K562 (cell line): ENCODE data around the gene GRIK1. TPM values are rescaled to one million over a fixed set of nuclear protein-coding genes. Genes with fewer than 3 reads are reported as not detected.

Source experiments
- BHLHE40 ChIP-seq: IDR thresholded peaks from 2 replicates; pipeline ENCODE4 v1.6.1; 2011; ENCODE audit warnings: low read length, improper control_type of control experiment
- DMBX1 ChIP-seq: fragments of 250-450 bp; sonication (Bioruptor Pico); IDR thresholded peaks from 2 replicates; pipeline ENCODE4 v1.8.0; 2022; ENCODE audit warnings: inconsistent platforms, mild to moderate bottlenecking, moderate library complexity, borderline replicate concordance
- E2F5 ChIP-seq: sonication (generic); formaldehyde crosslinking; IDR thresholded peaks from 2 replicates; pipeline ENCODE4 v1.8.0; 2022; ENCODE audit warnings: mild to moderate bottlenecking, missing genetic modification reagents
- GABPB2 ChIP-seq: fragments of 250-450 bp; sonication (Bioruptor Pico); conservative IDR thresholded peaks from 2 replicates; pipeline ENCODE4 v1.5.1; 2021; ENCODE audit warnings: mild to moderate bottlenecking
- HDAC2 ChIP-seq: fragments of 450-650 bp; IDR thresholded peaks from 2 replicates; pipeline ENCODE4 v1.6.1; 2016; ENCODE audit warnings: mild to moderate bottlenecking
- HDAC3 ChIP-seq: fragments of 450-650 bp; IDR thresholded peaks from 2 replicates; pipeline ENCODE4 v1.6.1; 2018; ENCODE audit warnings: borderline replicate concordance, mild to moderate bottlenecking, moderate library complexity; ENCODE audit not compliant: partially characterized antibody
- HNRNPLL ChIP-seq: fragments of 200-400 bp; formaldehyde crosslinking; IDR thresholded peaks from 2 replicates; pipeline ENCODE4 v1.6.1; 2017; ENCODE audit warnings: low read length, low read depth, mild to moderate bottlenecking; ENCODE audit not compliant: poor library complexity, severe bottlenecking
- KAT8 ChIP-seq: fragments of 450-650 bp; IDR thresholded peaks from 2 replicates; pipeline ENCODE4 v1.6.1; 2016; ENCODE audit warnings: low read depth, mild to moderate bottlenecking
- KLF16 ChIP-seq: IDR thresholded peaks from 2 replicates; pipeline ENCODE4 v1.6.1; 2016; ENCODE audit warnings: antibody characterized with exemption
- MIER1 ChIP-seq: fragments of 450-650 bp; IDR thresholded peaks from 2 replicates; pipeline ENCODE4 v1.6.1; 2016; ENCODE audit warnings: antibody characterized with exemption, mild to moderate bottlenecking, low read depth
- MLX ChIP-seq, 2 experiments: fragments of 450-650 bp in 1 of 2; sonication (generic) in 1 of 2; formaldehyde crosslinking; conservative IDR thresholded peaks; 2 replicates each; pipeline versions ENCODE4 v1.4.0 to v1.8.1; 2020 to 2022; ENCODE audit warnings: mild to moderate bottlenecking in 1 of 2, missing genetic modification reagents in 1 of 2
- NR4A1 ChIP-seq, 2 experiments: fragments of 250-450 bp in 1 of 2; fragments of 450-650 bp in 1 of 2; sonication (Bioruptor Pico) in 1 of 2; IDR thresholded peaks; 2 replicates each; pipeline versions ENCODE4 v1.4.0 to v1.6.1; 2016 to 2020; ENCODE audit warnings: mild to moderate bottlenecking in 2 of 2, missing compliant biosample characterization in 1 of 2, missing genetic modification characterization in 1 of 2, moderate library complexity in 1 of 2
- RREB1 ChIP-seq: fragments of 250-450 bp; sonication (Bioruptor Pico); IDR thresholded peaks from 2 replicates; pipeline ENCODE4 v1.4.0; 2020
- SIN3A ChIP-seq, 2 experiments: fragments of 150-350 bp in 1 of 2; IDR thresholded peaks; 2 replicates each; pipeline ENCODE4 v1.6.1; 2011 to 2016; ENCODE audit warnings: borderline replicate concordance in 2 of 2, low read depth in 2 of 2, low read length in 2 of 2, mild to moderate bottlenecking in 2 of 2, moderate library complexity in 2 of 2; ENCODE audit not compliant: control insufficient read depth in 1 of 2
- SRSF9 ChIP-seq: fragments of 200-400 bp; formaldehyde crosslinking; IDR thresholded peaks from 2 replicates; pipeline ENCODE4 v1.6.1; 2017; ENCODE audit warnings: low read depth, low read length, borderline replicate concordance
- STAT5A ChIP-seq: IDR thresholded peaks from 2 replicates; pipeline ENCODE4 v1.6.1; 2012; ENCODE audit warnings: low read length, inconsistent platforms, borderline replicate concordance
- TAF1 ChIP-seq: IDR thresholded peaks from 2 replicates; pipeline ENCODE4 v1.6.1; 2011; ENCODE audit warnings: mild to moderate bottlenecking, low read length, moderate library complexity; ENCODE audit not compliant: insufficient read depth, control insufficient read depth, severe bottlenecking; ENCODE audit errors: extremely low read depth
- WHSC1 ChIP-seq: IDR thresholded peaks from one replicate; pipeline ENCODE4 v1.6.1; 2012; ENCODE audit warnings: low read length, control low read depth, inconsistent platforms
- ZKSCAN3 ChIP-seq: fragments of 250-450 bp; sonication (Bioruptor Pico); IDR thresholded peaks from 2 replicates; pipeline ENCODE4 v1.4.0; 2020
- ZNF140 ChIP-seq: fragments of 250-450 bp; sonication (Bioruptor Pico); IDR thresholded peaks from 2 replicates; pipeline ENCODE4 v1.8.0; 2021; ENCODE audit warnings: moderate library complexity, mild to moderate bottlenecking, inconsistent platforms
- ZNF24 ChIP-seq: fragments of 450-650 bp; IDR thresholded peaks from 2 replicates; pipeline ENCODE4 v1.6.1; 2016
- ZNF584 ChIP-seq: fragments of 200-800 bp; sonication (Bioruptor generic); IDR thresholded peaks from 2 replicates; pipeline ENCODE4 v1.6.1; 2016; ENCODE audit warnings: low read depth, mild to moderate bottlenecking, missing genetic modification characterization, missing compliant biosample characterization
- ZNF589 ChIP-seq: fragments of 200-800 bp; sonication (Bioruptor generic); IDR thresholded peaks from 2 replicates; pipeline ENCODE4 v1.6.1; 2016; ENCODE audit warnings: low read depth, missing genetic modification characterization, missing compliant biosample characterization
- polyA plus RNA-seq, 8 experiments: library from polyadenylated mRNA; depleted of rRNA in 4 of 8; stranded (reverse) in 5 of 8; unstranded in 3 of 8; fragments of >200 nt; fragmentation: Nextera tagmentation in 2 of 8; fragmentation: Illumina TruSeq in 1 of 8; extraction: Ambion mirVana in 2 of 8; extraction: Trizol in 1 of 8; gene quantifications; 2 replicates each; pipeline versions ENCODE4 v1.2.1 to v1.2.3, GENCODE V29; 2011 to 2014; ENCODE audit warnings: inconsistent platforms in 1 of 8, missing spikeins in 1 of 8
- total RNA-seq, 7 experiments: library from RNA; depleted of rRNA in 6 of 7; stranded (reverse); fragments of >200 nt in 6 of 7; fragmentation: Illumina TruSeq in 2 of 7; extraction: Trizol in 2 of 7; gene quantifications; 2 replicates each; pipeline versions ENCODE4 v1.2.1 to v1.2.3, GENCODE V29; 2011 to 2021; ENCODE audit warnings: low replicate concordance in 1 of 7

The GRIK1 gene
- total and polyA plus RNA-seq, 9 of the 15 experiments (the other 6 are each of a cell fraction or from before 2014, with no cell fraction given): 0.17 to 2.8 (median 0.53) TPM

GRCh38 chr21:29649406-29649814 is 290.4 kb downstream of the GRIK1 start (continued):
- no peak for TF ChIP-seq MIER1
- TF ChIP-seq ZKSCAN3 (CRISPR knock-in tag): no peak
- TF ChIP-seq HNRNPLL: peak; percentile 82
- peak; percentile 90 for TF ChIP-seq ZNF584 (CRISPR knock-in tag)
- TF ChIP-seq NR4A1 (CRISPR knock-in tag; IDR thresholded peaks at IDR 0.05): peak; percentile 48; the same call in 1 of the 2 replicates
- TF ChIP-seq NR4A1 (tag; IDR thresholded peaks at IDR 0.05): no peak; the same call in 1 of the 2 replicates
- peak; percentile 80 for TF ChIP-seq ZNF589 (CRISPR knock-in tag)
- TF ChIP-seq MLX (CRISPR knock-in tag; conservative IDR thresholded peaks at IDR 0.05): no peak
- TF ChIP-seq STAT5A: peak; percentile 86
- TF ChIP-seq KAT8: no peak
- TF ChIP-seq RREB1 (CRISPR knock-in tag): no peak
- TF ChIP-seq SIN3A (IDR thresholded peaks at IDR 0.05; ENCODE audit: borderline replicate concordance in 2 of 2, control insufficient read depth in 1 of 2, low read depth in 2 of 2, low read length in 2 of 2): no peak
- peak; percentile 68; the same call in 1 of the 2 replicates for TF ChIP-seq HDAC2
- peak; percentile 84 for TF ChIP-seq KLF16
- peak; percentile 76 for TF ChIP-seq ZNF24
- TF ChIP-seq DMBX1 (CRISPR knock-in tag): peak; percentile 95
- no peak for TF ChIP-seq SRSF9
- peak; percentile 65 for TF ChIP-seq TAF1
- TF ChIP-seq GABPB2 (CRISPR knock-in tag): no peak
- no peak for TF ChIP-seq WHSC1
- no peak for TF ChIP-seq E2F5 (CRISPR knock-in tag)
- TF ChIP-seq BHLHE40: peak; percentile 89
- peak; percentile 70 for TF ChIP-seq HDAC3
- no peak for TF ChIP-seq ZNF140 (CRISPR knock-in tag)
